ENCODE measurements around the gene GCH1.

GCH1 gene

DNA sequence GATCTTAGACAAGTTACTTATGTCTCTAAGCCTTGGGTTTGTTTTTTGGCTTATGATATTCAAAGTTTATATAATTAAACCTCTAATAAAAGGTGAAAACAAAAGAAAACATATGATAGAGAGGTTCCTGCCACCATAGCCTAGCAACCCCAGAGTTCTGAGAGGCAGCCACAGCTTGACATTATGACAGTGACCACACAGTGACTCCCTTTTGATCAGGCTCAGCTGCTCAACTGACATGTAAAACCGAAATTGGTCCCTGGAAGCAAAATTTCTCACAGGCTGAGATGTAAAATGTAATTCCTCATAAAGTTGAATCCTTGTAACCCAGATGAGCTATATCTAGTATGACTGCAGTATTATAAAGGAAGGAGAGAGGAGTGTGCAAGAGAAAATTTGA lies 108.5 kb downstream of the GCH1 start:
- no peak for DNase-seq

DNA sequence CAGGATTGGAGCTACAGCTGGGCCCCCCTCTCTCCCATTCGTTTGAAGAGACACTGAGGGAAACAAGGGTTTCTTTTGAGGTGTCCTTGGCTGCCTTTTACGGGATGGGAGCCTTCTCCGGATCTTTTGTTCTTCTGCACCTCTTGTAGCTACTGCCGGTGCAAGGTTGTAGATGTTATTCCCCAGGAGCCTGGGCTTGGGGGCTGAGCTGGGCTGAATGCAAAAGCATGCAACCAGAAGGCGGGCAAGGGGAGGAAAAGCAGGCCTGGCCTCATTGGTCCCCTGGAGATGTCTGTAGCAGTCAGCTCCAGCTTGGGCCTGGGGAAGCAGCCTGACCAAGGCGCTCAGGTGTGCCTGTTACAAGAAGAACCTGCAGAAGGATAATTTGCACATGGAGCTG lies 110.3 kb downstream of the GCH1 start:
- DNase-seq, result no peak

All from NCI-H1092 (cell line).